BJ (cell line): Measurements from ENCODE around the gene MAGEA3. TPM values are rescaled to one million over a fixed set of nuclear protein-coding genes. Genes with fewer than 3 reads are reported as not detected.
"Not testable (repeated sequence)": the region's sequence is repeated elsewhere in the genome, so short reads cannot be mapped to it uniquely, and the experiment has no call there.

Experiments used
- CTCF ChIA-PET: fragments of 350-600 bp; formaldehyde crosslinking; extraction: SDS; loops from one replicate; lab custom pipeline; 2021; ENCODE audit warnings: antibody characterized with exemption, inconsistent platforms; lab: Yijun Ruan, JAX
- POLR2A ChIA-PET: fragments of 300-600 bp; sonication (Branson Sonifier 250); formaldehyde crosslinking; extraction: SDS; loops from one replicate; lab custom pipeline; 2021; ENCODE audit warnings: antibody characterized with exemption; lab: Charles Lee
- DNase-seq: peaks from one replicate; pipeline ENCODE4 v3.0.0-alpha.2; 2011; ENCODE audit warnings: low read depth
- H3K27me3 ChIP-seq: 2 replicates; pipeline ENCODE4 v1.6.0; 2011; ENCODE audit warnings: low read length; ENCODE audit not compliant: control insufficient read depth, insufficient read depth
- H3K36me3 ChIP-seq: 2 replicates; pipeline ENCODE4 v1.5.1; 2011; ENCODE audit warnings: low read length; ENCODE audit not compliant: control insufficient read depth, insufficient read depth
- H3K4me3 ChIP-seq: 2 replicates; pipeline ENCODE4 v1.5.1; 2011; ENCODE audit warnings: low read depth, mild to moderate bottlenecking, control low read depth, low read length
- polyA plus RNA-seq: library from polyadenylated mRNA; depleted of rRNA; stranded (reverse); fragments of >200 nt; gene quantifications from 2 replicates; pipeline ENCODE4 v1.2.3, GENCODE V29; 2011
- TF ChIP-seq, protein P1 (sequence below): IDR thresholded peaks from 2 replicates; pipeline ENCODE4 v1.5.1; 2011; ENCODE audit warnings: low read depth, mild to moderate bottlenecking, control low read depth, inconsistent platforms, low read length, moderate library complexity; ENCODE audit not compliant: insufficient read depth

MAGEA3 gene
- polyA plus RNA-seq, 1 experiment, result 0.06 TPM

DNA sequence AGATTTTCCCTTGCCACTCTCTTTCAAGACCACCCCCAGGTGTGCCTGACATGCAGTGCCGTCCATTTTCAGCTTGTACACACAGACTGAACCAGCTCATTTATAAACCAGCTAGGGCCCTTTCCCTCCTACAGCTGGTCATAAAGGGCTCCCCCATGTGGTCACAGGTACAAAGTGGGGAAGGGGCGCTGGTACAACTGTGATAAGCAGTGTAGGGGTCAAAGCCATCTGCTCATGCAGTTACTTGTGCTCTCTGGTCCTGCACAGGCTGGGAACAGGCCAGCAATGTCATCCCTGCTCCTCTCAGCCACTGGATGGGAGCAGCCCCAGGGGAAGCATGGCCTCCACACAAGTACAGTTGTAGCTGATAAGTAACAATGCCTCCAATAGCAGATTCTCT, 40.3 kb upstream of the MAGEA3 start:
- ChIA-PET POLR2A (no interaction called here), CTCF (no interaction called here)
- no peaks in the 10 kb centered on the region for H3K36me3 ChIP-seq
- TF ChIP-seq, protein P1, sequence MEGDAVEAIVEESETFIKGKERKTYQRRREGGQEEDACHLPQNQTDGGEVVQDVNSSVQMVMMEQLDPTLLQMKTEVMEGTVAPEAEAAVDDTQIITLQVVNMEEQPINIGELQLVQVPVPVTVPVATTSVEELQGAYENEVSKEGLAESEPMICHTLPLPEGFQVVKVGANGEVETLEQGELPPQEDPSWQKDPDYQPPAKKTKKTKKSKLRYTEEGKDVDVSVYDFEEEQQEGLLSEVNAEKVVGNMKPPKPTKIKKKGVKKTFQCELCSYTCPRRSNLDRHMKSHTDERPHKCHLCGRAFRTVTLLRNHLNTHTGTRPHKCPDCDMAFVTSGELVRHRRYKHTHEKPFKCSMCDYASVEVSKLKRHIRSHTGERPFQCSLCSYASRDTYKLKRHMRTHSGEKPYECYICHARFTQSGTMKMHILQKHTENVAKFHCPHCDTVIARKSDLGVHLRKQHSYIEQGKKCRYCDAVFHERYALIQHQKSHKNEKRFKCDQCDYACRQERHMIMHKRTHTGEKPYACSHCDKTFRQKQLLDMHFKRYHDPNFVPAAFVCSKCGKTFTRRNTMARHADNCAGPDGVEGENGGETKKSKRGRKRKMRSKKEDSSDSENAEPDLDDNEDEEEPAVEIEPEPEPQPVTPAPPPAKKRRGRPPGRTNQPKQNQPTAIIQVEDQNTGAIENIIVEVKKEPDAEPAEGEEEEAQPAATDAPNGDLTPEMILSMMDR, result no peak
- no peak overlapping the region for H3K4me3 ChIP-seq
- no peak for DNase-seq
- H3K27me3 ChIP-seq, result no peaks in the 10 kb centered on the region

DNA sequence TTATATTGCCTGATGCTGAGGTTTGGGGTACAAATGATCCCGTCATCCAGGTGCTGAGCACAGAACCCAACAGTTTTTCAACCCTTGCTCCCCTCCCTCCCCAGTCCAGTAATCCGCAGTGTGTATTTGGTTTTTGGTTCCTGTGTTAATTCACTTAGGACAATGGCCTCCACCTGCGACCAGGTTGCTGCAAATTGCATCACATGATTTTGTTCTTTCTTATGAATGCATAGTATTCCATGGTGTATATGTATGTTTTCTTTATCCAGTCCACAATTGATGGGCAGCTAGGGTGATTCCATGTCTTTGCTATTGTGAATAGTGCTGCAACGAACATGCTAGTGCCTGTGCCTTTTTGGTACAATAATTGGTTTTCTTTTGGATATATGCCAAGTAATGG, 35.5 kb upstream of the MAGEA3 start:
- Histone ChIP-seq H3K27me3 (no peaks in the 10 kb centered on the region), H3K4me3 (no peak overlapping the region), H3K36me3 (no peaks in the 10 kb centered on the region)
- CTCF ChIA-PET, result no interaction called here
- DNase-seq, result no peak
- POLR2A ChIA-PET, result no interaction called here
- TF ChIP-seq, protein P1, result no peak

DNA sequence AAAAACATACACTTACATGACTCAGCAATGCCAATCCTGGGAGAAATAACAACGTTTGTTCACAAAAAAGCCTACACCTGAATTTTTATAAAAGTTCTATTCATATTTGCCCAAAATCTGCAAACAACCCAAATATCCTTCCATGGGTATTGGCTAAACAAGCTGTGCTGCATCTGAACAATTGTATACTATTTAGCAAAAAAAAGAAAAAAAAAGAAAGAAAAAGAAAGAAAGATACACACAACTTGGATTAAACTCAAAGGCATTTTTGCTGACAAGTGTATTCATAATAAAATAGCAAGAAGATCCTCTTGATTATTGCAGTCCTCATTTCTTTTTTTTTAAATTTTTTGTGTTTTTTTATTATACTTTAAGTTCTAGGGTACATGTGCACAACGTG, 24.5 kb upstream of the MAGEA3 start:
- Histone ChIP-seq H3K4me3 (no peak overlapping the region), H3K36me3 (no peaks in the 10 kb centered on the region), H3K27me3 (no peaks in the 10 kb centered on the region)
- POLR2A ChIA-PET, result no interaction called here
- TF ChIP-seq, protein P1, result no peak
- CTCF ChIA-PET, result no interaction called here
- no peak for DNase-seq

DNA sequence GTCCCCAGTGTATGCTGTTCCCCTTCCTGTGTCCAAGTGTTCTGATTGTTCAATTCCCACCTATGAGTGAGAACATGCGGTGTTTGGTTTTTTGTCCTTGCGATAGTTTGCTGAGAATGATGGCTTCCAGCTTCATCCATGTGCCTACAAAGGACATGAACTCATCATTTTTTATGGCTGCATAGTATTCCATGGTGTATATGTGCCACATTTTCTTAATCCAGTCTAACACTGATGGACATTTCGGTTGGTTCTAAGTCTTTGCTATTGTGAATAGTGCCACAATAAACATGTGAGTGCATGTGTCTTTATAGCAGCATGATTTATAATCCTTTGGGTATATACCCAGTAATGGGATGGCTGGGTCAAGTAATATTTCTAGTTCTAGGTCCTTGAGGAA, 23.9 kb upstream of the MAGEA3 start:
- H3K36me3 ChIP-seq, H3K27me3 ChIP-seq, POLR2A ChIA-PET, H3K4me3 ChIP-seq, CTCF ChIA-PET, DNase-seq: not testable (repeated sequence)

DNA sequence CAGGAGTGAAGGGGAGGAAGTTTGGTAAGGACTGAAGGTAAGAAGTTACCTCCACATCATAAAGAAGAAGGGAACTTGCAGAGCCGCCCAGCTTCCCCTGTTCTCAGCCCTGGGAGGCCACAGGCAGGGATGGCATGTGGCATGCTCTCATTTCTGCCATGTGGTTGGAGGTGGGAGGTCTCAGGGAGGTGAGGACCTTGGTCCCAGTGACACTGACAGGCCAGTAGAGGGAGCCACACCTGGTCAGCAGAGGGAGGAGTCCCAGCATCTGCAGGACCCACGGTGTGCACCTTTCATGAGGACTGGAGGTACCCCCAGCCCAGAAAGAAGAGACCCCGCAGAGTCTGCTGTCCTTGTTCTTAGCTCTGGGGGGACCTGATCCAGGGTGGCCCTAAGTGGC, 17.6 kb upstream of the MAGEA3 start:
- CTCF ChIA-PET, H3K27me3 ChIP-seq, H3K4me3 ChIP-seq, POLR2A ChIA-PET, DNase-seq, H3K36me3 ChIP-seq: not testable (repeated sequence)

DNA sequence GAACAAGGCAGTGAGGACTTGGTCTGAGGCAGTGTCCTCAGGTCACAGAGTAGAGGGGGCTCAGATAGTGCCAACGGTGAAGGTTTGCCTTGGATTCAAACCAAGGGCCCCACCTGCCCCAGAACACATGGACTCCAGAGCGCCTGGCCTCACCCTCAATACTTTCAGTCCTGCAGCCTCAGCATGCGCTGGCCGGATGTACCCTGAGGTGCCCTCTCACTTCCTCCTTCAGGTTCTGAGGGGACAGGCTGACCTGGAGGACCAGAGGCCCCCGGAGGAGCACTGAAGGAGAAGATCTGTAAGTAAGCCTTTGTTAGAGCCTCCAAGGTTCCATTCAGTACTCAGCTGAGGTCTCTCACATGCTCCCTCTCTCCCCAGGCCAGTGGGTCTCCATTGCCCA, 1.8 kb downstream of the MAGEA3 start:
- H3K27me3 ChIP-seq, H3K4me3 ChIP-seq, POLR2A ChIA-PET, CTCF ChIA-PET, DNase-seq, H3K36me3 ChIP-seq: not testable (repeated sequence)

DNA sequence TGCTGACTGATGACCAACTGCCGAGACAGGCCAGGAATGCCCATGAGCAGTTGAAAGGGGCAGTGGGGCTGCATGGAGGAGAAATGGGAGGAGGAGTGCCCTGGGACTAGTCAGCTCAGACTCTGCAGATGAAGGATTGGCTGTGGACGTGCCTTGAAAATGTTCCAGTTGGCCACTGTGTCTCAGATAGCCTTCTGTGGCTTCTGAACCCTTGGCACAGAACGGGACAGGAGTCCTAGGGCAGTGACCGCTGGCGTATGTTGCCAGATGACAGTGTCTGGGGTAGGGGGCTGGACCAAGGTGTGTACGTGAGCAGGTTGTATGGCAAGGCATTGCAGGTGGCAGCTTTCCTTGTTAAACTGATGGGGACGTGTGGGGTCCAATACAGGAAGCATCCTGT, 7.9 kb downstream of the MAGEA3 start:
- H3K27me3 ChIP-seq, POLR2A ChIA-PET, CTCF ChIA-PET, DNase-seq, H3K4me3 ChIP-seq, H3K36me3 ChIP-seq: not testable (repeated sequence)

DNA sequence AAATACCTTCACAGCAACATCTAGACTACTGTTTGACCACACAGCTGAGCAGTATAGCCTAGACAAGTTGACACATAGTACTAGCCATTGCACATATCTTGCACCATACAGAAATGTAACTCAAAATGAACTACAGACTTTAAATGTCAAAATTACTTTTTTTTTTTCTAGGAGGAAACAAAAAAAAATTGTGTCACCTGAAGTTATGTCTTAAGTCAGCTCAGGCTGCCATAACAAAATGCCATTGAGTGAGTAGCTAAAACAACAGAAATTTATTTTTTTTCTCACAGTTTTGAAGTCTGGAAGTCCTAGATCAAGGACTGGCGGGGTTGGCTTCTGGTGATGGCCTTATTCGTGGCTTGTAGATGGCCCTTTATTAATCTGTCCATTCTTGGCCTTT, 10.6 kb downstream of the MAGEA3 start, which contains the start of gene CSAG2:
CSAG2 (minus strand) TSS at position 101 of the 400 bp plus-strand sequence. CDS start 161 bp downstream, outside the sequence.
- H3K36me3 ChIP-seq, H3K4me3 ChIP-seq, DNase-seq, H3K27me3 ChIP-seq, POLR2A ChIA-PET, CTCF ChIA-PET: not testable (repeated sequence)

DNA sequence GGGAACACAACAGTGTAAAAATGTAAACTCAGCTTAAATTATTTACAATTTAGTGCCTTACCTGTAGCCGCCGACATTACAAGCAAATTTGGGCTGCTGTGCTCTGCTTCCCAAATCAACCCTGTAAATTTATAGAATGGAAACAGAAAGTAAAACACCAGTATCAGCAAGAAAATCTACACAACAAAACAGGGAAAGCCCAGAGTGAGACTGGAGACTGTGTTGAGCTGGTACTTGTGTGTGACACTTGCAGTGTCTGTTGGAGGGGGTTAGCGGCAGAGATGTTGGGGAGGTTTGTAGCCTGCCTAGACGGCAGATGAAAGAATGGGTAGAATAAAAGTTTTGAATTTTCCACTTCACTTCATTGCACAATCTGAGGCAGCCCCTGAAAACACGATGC, 14.6 kb downstream of the MAGEA3 start:
- POLR2A ChIA-PET, result not testable (repeated sequence)

DNA sequence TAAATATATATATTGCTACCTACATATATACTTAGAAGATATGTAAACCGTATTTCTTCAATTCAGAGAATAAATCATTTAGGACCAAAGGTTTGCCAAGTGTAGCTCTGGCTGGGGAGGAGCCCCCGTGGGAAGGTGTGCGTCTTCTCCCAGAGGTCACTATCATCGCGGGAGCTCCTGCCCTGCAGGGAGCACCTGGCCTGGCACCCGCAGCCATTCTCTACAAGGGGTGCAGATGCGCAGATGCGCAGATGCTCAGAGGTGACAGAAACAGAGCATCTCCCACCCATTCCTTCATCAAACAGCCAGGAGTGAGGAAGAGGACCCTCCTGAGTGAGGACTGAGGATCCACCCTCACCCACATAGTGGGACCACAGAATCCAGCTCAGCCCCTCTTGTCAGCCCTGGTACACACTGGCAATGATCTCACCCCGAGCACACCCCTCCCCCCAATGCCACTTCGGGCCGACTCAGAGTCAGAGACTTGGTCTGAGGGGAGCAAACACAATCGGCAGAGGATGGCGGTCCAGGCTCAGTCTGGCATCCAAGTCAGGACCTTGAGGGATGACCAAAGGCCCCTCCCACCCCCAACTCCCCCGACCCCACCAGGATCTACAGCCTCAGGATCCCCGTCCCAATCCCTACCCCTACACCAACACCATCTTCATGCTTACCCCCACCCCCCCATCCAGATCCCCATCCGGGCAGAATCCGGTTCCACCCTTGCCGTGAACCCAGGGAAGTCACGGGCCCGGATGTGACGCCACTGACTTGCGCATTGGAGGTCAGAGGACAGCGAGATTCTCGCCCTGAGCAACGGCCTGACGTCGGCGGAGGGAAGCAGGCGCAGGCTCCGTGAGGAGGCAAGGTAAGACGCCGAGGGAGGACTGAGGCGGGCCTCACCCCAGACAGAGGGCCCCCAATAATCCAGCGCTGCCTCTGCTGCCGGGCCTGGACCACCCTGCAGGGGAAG, 15.5 kb downstream of the MAGEA3 start, which contains the start of gene MAGEA2B:
MAGEA2B (plus strand) TSS at position 814 of the 973 bp plus-strand sequence. CDS start 2,479 bp downstream, outside the sequence.
- POLR2A ChIA-PET, H3K27me3 ChIP-seq, H3K4me3 ChIP-seq, H3K36me3 ChIP-seq, CTCF ChIA-PET, DNase-seq: not testable (repeated sequence)

More for the DNA sequence above, 14.6 kb downstream of the MAGEA3 start:
- DNase-seq, H3K4me3 ChIP-seq, H3K27me3 ChIP-seq, CTCF ChIA-PET, H3K36me3 ChIP-seq: not testable (repeated sequence)
